HCT116 (cell line): Measurements from ENCODE around the gene TCFL5.

Experiments used
- CTCF ChIP-seq, 3 experiments: fragments of 200-600 bp in 1 of 3; sonication (generic) in 1 of 3; IDR thresholded peaks in 2 of 3; conservative IDR thresholded peaks in 1 of 3; 2 replicates each; pipeline ENCODE4 v1.5.1; 2012 to 2017; ENCODE audit warnings: low read depth in 2 of 3, low read length in 2 of 3, antibody characterized with exemption in 1 of 3, borderline replicate concordance in 1 of 3, control low read depth in 1 of 3, mild to moderate bottlenecking in 1 of 3, mixed read lengths in 1 of 3, mixed run types in 1 of 3, moderate library complexity in 1 of 3; ENCODE audit not compliant: insufficient read depth in 1 of 3
- MAX ChIP-seq: IDR thresholded peaks from 2 replicates; pipeline ENCODE4 v1.6.1; 2012
- POLR2A ChIP-seq: IDR thresholded peaks from 2 replicates; pipeline ENCODE4 v1.7.0; 2011; ENCODE audit warnings: borderline replicate concordance; ENCODE audit not compliant: insufficient read depth, insufficient read length; ENCODE audit errors: extremely low read depth
- POLR2AphosphoS5 ChIP-seq: IDR thresholded peaks from 2 replicates; pipeline ENCODE4 v1.6.1; 2011; ENCODE audit warnings: mild to moderate bottlenecking, low read depth, low read length, moderate library complexity
- RAD21 ChIP-seq: IDR thresholded peaks from 2 replicates; pipeline ENCODE4 v1.6.1; 2012; ENCODE audit warnings: low read depth, mild to moderate bottlenecking
- ZBTB33 ChIP-seq: IDR thresholded peaks from 2 replicates; pipeline ENCODE4 v1.6.1; 2011; ENCODE audit warnings: mild to moderate bottlenecking, low read length, moderate library complexity; ENCODE audit not compliant: insufficient replicate concordance; ENCODE audit errors: extremely low read depth
- ZNF274 ChIP-seq: fragments of 200-500 bp; sonication (Bioruptor generic); IDR thresholded peaks from 2 replicates; pipeline ENCODE4 v1.6.1; 2014; ENCODE audit warnings: mild to moderate bottlenecking, low read depth, low read length, inconsistent platforms

GRCh38 chr20:62835931-62836861 lies 25.4 kb downstream of the TCFL5 start:
- no peak for TF ChIP-seq CTCF (IDR thresholded peaks at IDR 0.05 in 2 of 3, conservative IDR thresholded peaks at IDR 0.05 in 1 of 3; ENCODE audit: borderline replicate concordance in 1 of 3, insufficient read depth in 1 of 3, low read depth in 2 of 3, low read length in 2 of 3)
- TF ChIP-seq POLR2A: no peak
- TF ChIP-seq RAD21: no peak
- no peak for TF ChIP-seq MAX
- no peak for TF ChIP-seq ZBTB33
- no peak for TF ChIP-seq POLR2AphosphoS5
- no peak for TF ChIP-seq ZNF274
